ENCODE measurements around the gene NEGR1.

Gene NEGR1

DNA sequence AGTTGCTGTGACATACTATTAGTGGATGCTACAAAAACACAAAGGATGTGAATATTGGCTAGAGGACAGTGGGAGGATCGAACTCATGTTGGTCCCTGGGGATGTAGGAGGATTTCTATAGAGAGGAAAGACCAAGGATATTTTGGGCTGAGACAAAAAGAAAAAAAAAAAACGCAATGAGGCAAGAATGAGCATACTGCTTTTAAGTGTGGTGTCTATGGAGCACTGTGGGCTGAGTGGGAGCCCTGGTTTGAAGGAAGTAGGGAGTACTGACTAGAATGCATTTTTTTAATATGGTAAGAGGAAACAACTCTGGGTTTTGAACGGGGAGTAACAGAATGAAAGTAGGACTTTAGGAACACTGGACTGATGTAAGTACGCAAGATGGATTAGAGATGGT, 450.7 kb downstream of the NEGR1 start:
- no peak for DNase-seq (ENCODE audit: low read depth)
- H3K4me3 ChIP-seq (ENCODE audit: low read depth, low read length): no peak overlapping the region
- TF ChIP-seq, protein P1, sequence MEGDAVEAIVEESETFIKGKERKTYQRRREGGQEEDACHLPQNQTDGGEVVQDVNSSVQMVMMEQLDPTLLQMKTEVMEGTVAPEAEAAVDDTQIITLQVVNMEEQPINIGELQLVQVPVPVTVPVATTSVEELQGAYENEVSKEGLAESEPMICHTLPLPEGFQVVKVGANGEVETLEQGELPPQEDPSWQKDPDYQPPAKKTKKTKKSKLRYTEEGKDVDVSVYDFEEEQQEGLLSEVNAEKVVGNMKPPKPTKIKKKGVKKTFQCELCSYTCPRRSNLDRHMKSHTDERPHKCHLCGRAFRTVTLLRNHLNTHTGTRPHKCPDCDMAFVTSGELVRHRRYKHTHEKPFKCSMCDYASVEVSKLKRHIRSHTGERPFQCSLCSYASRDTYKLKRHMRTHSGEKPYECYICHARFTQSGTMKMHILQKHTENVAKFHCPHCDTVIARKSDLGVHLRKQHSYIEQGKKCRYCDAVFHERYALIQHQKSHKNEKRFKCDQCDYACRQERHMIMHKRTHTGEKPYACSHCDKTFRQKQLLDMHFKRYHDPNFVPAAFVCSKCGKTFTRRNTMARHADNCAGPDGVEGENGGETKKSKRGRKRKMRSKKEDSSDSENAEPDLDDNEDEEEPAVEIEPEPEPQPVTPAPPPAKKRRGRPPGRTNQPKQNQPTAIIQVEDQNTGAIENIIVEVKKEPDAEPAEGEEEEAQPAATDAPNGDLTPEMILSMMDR (IDR thresholded peaks at IDR 0.05; ENCODE audit: control insufficient read depth, extremely low read depth, insufficient read depth): no peak

DNA sequence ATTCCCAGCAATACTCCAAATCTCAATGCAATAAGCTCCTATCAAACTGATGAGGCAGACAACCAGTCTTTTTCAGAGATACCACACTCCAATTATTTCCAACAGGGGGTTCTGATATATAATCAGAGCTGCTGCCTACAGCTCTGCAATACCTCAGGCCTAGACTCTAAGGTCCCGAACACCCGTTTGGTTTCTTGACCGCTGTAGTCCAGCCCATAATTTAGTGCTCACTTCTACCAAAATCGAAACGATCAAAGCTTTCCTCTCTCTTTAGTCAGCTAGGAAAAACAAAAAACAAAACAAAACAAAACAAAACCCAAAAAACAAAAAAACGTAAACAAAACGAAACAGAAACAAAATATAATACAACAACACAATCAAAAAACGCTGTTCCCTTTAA, 453.0 kb downstream of the NEGR1 start:
- TF ChIP-seq, protein P1 (IDR thresholded peaks at IDR 0.05; ENCODE audit: control insufficient read depth, extremely low read depth, insufficient read depth): no peak
- no peak for DNase-seq (ENCODE audit: low read depth)
- H3K4me3 ChIP-seq (ENCODE audit: low read depth, low read length): no peak overlapping the region

DNA sequence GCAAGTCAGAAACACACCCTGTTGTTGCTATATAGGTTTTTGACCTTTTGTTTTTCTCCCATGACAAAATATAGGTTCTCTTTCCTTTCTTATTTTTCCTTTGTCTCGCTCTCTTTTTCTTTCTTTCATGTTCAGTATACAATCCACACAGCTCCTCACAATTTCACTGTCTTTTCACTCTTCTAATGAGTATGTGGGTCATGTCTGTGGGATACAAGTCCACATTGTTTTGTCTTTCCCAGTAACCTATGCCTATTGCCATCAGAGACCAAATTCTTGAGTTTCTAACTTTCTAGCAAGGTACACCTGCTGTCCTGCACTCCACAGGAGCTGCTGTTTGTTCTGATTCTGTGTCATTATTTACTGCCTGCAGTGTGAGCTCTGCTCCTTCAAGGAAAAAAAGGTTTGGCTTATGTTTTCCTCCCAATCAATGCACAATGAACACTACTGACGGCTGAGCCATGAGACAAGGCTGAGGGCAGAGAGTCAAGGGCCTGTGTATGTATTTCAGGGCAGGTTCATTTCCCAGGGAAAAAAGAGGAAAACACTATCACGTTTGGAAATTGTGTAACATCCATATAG, 453.8 kb downstream of the NEGR1 start:
- TF ChIP-seq, protein P1 (IDR thresholded peaks at IDR 0.05; ENCODE audit: control insufficient read depth, extremely low read depth, insufficient read depth): no peak
- H3K4me3 ChIP-seq (ENCODE audit: low read depth, low read length): no peak overlapping the region
- no peak for DNase-seq (ENCODE audit: low read depth)

DNA sequence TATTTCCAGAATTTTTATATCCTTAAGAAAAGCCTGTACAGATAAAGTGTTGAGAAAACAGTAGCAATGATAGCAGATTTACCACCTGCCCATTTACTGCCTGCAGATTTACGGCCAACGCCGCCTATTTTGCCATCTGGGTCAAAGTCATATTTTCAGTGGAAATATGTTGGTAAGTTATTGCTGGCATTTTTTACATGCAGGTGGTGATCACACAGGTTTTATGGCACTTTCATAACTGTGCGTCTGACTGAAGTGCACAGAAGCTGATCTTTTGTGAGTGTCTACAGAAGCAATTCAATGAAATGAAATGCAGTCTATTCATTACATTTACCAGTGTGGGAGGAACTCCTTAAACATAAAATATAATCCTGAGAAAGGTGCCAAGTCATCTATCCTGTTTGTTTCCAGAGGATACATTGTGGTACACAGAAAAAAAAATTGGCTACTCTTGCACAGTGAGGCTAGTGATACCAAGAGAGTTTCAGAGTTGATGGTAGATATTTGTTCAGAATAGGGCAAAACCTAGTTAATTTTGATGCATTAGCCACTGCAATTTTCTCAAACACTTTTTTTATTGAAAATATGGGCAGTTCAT, 458.5 kb downstream of the NEGR1 start:
- DNase-seq (ENCODE audit: low read depth): no peak
- no peak overlapping the region for H3K4me3 ChIP-seq (ENCODE audit: low read depth, low read length)
- TF ChIP-seq, protein P1 (IDR thresholded peaks at IDR 0.05; ENCODE audit: control insufficient read depth, extremely low read depth, insufficient read depth): no peak

DNA sequence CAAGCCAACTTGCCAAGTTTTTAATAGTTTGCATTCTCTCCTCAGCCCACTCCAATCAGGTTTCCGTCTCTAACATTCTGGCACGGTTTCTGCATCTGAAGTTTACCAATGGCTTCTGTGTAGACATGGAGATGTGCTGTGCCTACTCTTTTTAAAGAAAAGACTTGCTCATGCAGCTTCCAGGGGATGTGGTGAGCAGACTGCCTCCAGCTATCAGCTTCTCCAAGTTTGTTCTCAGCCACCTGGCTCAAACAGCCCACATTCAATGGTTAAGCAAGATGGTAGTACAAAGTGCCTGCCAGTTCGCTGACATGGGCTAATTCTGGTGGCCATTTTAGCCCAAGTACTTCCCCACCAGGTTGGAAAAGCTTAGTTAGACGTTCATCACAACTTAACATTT, 465.3 kb downstream of the NEGR1 start:
- DNase-seq (ENCODE audit: low read depth): no peak
- no peak overlapping the region for H3K4me3 ChIP-seq (ENCODE audit: low read depth, low read length)
- TF ChIP-seq, protein P1 (IDR thresholded peaks at IDR 0.05; ENCODE audit: control insufficient read depth, extremely low read depth, insufficient read depth): no peak

DNA sequence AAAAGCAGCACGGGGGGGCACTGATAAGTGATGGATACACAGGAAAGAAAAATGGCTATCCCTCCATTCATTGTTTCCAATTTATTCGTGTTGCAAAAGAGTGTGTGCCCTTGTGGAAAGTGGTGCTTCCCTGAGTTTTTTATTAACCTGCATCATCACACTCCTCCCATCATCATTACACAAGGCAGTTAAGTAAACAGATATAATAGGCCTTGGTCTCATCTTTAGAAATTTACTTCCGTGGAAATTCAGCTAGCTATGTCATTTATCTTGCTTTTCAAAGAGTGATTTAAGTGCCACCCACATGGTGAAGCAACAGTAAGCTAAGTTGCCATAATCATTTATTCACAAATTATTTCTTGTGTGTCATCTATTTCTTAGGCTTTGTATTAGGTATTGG, 473.3 kb downstream of the NEGR1 start:
- TF ChIP-seq, protein P1 (IDR thresholded peaks at IDR 0.05; ENCODE audit: control insufficient read depth, extremely low read depth, insufficient read depth): no peak
- DNase-seq (ENCODE audit: low read depth): no peak
- no peak overlapping the region for H3K4me3 ChIP-seq (ENCODE audit: low read depth, low read length)

DNA sequence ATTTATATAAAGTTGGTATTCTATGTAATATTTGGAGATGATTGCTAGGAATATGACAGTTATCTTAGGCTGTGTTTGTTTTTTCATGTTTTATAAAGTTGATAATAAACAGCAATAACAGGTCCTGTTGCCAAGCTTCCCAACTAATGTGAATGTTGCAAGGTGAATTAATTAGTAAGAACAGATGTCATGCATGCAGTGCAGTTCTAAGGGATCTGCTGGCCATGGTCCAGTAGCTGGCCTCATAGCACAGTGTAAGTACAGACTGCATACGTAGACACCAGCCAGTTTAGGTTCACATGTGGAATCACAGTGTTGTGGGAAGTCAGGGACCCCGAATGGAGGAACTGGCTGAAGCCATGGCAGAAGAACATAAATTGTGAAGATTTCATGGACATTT, 478.2 kb downstream of the NEGR1 start:
- no peak overlapping the region for H3K4me3 ChIP-seq (ENCODE audit: low read depth, low read length)
- TF ChIP-seq, protein P1 (IDR thresholded peaks at IDR 0.05; ENCODE audit: control insufficient read depth, extremely low read depth, insufficient read depth): no peak
- DNase-seq (ENCODE audit: low read depth): no peak

All from LNCaP clone FGC (cell line).